Activated naive CD8-positive, alpha-beta T cell treated with anti-CD3 and anti-CD28 coated beads for 36 hours (primary cell): Measurements from ENCODE around the gene PDLIM5. TPM values are rescaled to one million over a fixed set of nuclear protein-coding genes. Genes with fewer than 3 reads are reported as not detected.
"Not testable (repeated sequence)": the region's sequence is repeated elsewhere in the genome, so short reads cannot be mapped to it uniquely, and the experiment has no call there.

Experiments
- DNase-seq: peaks from one replicate; pipeline ENCODE4 v3.0.0; 2021
- H3K27ac Mint-ChIP-seq: one replicate; pipeline ENCODE4 v1.8.0; 2022; ENCODE audit warnings: mild to moderate bottlenecking, moderate library complexity, mixed read lengths
- H3K27me3 Mint-ChIP-seq: one replicate; pipeline ENCODE4 v1.8.0; 2022; ENCODE audit warnings: mild to moderate bottlenecking, mixed read lengths
- H3K36me3 Mint-ChIP-seq: one replicate; pipeline ENCODE4 v1.8.0; 2021; ENCODE audit warnings: mild to moderate bottlenecking, mixed read lengths
- H3K4me1 Mint-ChIP-seq: one replicate; pipeline ENCODE4 v1.8.0; 2021; ENCODE audit warnings: mixed read lengths
- H3K4me3 Mint-ChIP-seq: one replicate; pipeline ENCODE4 v1.8.0; 2022; ENCODE audit warnings: mild to moderate bottlenecking, moderate library complexity, mixed read lengths
- H3K9me3 Mint-ChIP-seq: one replicate; pipeline ENCODE4 v1.8.0; 2022; ENCODE audit warnings: mixed read lengths
- total RNA-seq, 2 experiments: library from RNA; stranded (reverse); gene quantifications; one replicate each; pipeline ENCODE4 v1.2.3, GENCODE V29; 2021

Gene PDLIM5
- total RNA-seq, 2 experiments from 2014 or later, result 15.1 to 17.0 TPM

DNA sequence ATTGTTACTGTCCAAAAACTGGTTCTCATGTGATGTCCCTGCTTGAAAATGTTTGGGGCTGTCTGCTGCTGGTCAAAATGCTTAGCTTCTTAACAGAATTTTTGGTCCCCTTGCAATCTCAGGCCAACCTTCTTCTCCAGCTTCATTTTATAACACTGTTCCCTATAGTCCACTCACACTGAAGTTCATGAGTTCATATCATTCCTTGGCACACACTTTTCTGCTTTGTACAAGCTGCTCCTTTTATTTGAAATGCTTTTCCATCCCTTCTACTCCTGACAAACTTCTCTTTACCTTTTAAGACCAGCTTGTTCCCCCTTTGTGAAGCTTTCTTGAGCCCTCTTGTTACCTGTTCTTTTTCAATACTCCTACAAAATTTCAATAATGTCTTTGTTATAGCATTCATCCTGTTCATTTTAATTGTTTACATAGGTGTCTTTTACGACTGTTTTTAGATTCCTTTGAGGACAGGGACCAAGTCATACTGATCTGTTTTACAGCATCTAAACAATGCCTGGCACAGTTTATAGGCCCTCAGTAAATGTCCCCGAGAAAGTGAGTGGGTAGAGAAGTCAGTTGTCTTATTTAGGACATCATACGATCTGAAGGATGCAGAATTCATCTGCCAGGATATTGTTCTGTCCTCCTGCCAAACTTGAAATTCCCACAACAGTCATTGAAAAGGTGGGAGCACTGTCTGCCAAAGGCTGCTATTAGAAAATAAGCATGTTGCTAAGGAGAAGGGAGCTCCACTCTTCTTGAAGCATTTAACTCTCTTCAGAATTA is 171.6 kb downstream of the PDLIM5 start:
- DNase-seq, result no peak
- no peak overlapping the region for H3K4me3 Mint-ChIP-seq
- no peak overlapping the region for H3K27ac Mint-ChIP-seq
- no peaks in the 10 kb centered on the region for H3K27me3 Mint-ChIP-seq
- H3K9me3 Mint-ChIP-seq, result no peaks in the 10 kb centered on the region
- no peaks in the 10 kb centered on the region for H3K36me3 Mint-ChIP-seq
- no peaks in the 10 kb centered on the region for H3K4me1 Mint-ChIP-seq

- H3K36me3 Mint-ChIP-seq, result no peaks in the 10 kb centered on the region
- DNase-seq, result no peak
- H3K27ac Mint-ChIP-seq, result no peak overlapping the region
- no peaks in the 10 kb centered on the region for H3K27me3 Mint-ChIP-seq
- H3K4me3 Mint-ChIP-seq, result no peak overlapping the region
- H3K9me3 Mint-ChIP-seq, result no peaks in the 10 kb centered on the region
- no peaks in the 10 kb centered on the region for H3K4me1 Mint-ChIP-seq
These were observed 175.2 kb downstream of the PDLIM5 start for GRCh38 chr4:94626942-94627341.

DNA sequence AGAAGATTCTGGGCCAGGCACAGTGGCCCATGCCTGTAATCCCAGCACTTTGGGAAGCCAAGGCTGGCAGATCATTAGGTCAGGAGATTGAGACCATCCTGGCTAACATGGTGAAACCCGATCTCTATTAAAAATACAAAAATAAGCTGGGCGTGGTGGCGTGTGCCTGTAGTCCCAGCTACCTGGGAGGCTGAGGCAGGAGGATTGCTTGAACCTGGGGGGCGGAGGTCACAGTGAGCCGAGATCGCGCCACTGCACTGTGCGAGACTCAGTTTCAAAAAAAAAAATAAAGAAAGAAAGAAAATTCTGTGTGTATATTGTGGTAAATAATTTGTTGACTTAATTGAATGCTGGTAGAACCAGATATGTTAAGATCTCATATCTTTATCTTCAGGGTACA is 177.3 kb downstream of the PDLIM5 start:
- DNase-seq, H3K9me3 Mint-ChIP-seq, H3K4me3 Mint-ChIP-seq, H3K36me3 Mint-ChIP-seq, H3K4me1 Mint-ChIP-seq, H3K27ac Mint-ChIP-seq, H3K27me3 Mint-ChIP-seq: not testable (repeated sequence)

DNA sequence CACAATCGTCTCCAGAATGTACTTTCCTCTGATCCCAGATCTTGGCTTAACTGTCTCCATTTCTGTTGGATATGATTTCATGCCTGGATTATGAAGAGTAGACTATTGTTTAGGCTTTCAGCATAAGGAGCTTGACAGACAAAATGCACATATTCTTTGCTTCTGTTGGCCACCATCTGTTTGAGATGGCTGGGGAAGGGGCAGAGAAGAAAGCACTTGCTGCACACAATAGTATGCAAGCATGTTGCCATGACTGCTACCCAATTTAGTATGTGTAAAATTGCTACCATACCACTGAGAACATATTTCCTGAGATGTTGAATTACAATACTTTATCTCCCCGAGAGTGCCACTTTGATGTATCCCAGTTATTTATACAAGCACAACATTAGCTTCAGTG is 178.1 kb downstream of the PDLIM5 start:
- no peaks in the 10 kb centered on the region for H3K4me1 Mint-ChIP-seq

DNA sequence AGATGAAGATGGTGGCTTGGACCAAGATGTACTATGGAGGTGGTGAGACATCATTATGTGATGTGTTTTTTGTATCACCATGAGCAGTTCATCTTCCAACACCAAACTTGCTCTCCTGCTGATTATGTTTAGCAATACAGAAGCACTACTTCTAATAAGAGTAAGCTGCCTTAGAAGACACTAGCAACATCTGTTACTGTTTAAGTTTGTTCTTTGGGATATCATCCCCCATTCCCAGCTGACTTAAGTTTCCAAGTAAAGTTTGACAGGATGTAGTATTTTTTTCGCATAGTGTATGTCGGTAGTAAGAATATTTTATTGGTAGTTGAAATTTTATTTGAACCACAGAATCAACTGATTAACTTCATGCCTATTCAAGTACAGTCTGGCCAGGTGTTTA is 182.5 kb downstream of the PDLIM5 start:
- H3K4me1 Mint-ChIP-seq, result no peaks in the 10 kb centered on the region
- no peak for DNase-seq
- H3K4me3 Mint-ChIP-seq, result no peak overlapping the region
- H3K9me3 Mint-ChIP-seq, result no peaks in the 10 kb centered on the region
- no peaks in the 10 kb centered on the region for H3K27me3 Mint-ChIP-seq
- H3K36me3 Mint-ChIP-seq, result no peaks in the 10 kb centered on the region
- no peak overlapping the region for H3K27ac Mint-ChIP-seq

More for the DNA sequence above, 178.1 kb downstream of the PDLIM5 start:
- H3K4me3 Mint-ChIP-seq, result no peak overlapping the region
- H3K27ac Mint-ChIP-seq, result no peak overlapping the region
- no peaks in the 10 kb centered on the region for H3K36me3 Mint-ChIP-seq
- DNase-seq, result no peak
- no peaks in the 10 kb centered on the region for H3K9me3 Mint-ChIP-seq
- no peaks in the 10 kb centered on the region for H3K27me3 Mint-ChIP-seq

DNA sequence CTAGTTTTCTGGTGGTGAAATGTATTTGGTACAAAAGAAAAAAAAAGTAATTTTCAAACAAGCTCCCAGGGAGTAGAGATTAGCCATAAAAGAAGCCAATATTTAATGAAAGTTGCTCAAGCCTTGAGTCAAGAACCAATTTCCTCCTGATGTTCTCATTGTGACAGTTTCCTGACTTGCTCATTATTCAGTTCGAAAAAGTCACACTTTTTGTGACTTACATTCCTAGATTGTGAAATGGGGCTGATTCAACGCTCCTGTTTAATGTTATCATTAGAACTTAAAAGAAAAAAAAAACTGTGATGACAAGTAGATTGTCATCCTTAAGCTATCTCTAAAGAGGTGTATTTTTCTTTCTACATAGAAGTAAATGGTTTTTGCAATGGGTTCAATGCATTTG is 183.4 kb downstream of the PDLIM5 start:
- peaks cover 1% of the 10 kb centered on the region for H3K36me3 Mint-ChIP-seq
- no peaks in the 10 kb centered on the region for H3K4me1 Mint-ChIP-seq
- H3K27me3 Mint-ChIP-seq, result no peaks in the 10 kb centered on the region
- no peak overlapping the region for H3K4me3 Mint-ChIP-seq
- no peak overlapping the region for H3K27ac Mint-ChIP-seq
- H3K9me3 Mint-ChIP-seq, result no peaks in the 10 kb centered on the region
- no peak for DNase-seq

DNA sequence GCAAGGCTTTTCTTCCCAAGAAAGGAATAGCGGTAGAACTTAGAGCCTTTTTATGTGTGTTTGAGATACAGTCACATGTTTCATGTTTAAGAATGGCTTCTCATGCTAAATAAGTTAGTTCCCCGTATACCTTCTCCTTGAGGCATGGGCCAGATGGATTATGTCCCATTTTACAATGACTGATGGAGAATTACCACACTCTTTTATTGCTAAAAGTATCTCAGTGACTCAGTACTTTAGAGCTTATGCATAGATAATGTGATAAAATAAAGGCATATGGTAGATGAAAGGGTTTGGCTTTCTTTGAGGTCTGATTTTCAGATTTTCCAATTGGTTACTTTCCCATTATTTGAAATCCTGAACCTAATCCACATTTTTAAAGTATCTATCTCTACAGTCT is 184.3 kb downstream of the PDLIM5 start:
- Mint-ChIP-seq H3K4me3 (no peak overlapping the region), H3K27me3 (no peaks in the 10 kb centered on the region), H3K27ac (no peak overlapping the region), H3K36me3 (peaks cover 3% of the 10 kb centered on the region), H3K9me3 (no peaks in the 10 kb centered on the region), H3K4me1 (no peaks in the 10 kb centered on the region)
- no peak for DNase-seq

DNA sequence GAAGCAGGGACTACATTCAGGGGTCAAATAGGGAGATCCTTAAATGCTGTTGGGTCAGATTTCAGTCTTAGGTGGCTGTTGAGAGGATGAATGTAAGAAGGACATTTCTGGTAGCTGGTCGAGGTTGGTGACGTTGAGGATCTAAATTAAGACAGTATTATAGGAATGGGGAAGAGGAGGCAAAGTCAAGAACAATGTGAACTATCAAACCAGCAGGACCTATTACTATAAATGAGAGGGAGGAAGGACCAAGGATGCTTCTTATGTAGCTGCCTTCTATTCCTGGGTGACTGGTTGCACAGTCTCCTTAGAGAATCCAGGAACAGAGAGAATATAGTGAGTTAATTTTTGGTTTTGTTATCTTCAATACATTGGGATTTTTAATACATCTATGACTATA is 187.6 kb downstream of the PDLIM5 start:
- Mint-ChIP-seq H3K27ac (no peak overlapping the region), H3K4me3 (no peak overlapping the region), H3K27me3 (no peaks in the 10 kb centered on the region), H3K9me3 (no peaks in the 10 kb centered on the region), H3K36me3 (peaks cover 3% of the 10 kb centered on the region), H3K4me1 (no peaks in the 10 kb centered on the region)
- no peak for DNase-seq

DNA sequence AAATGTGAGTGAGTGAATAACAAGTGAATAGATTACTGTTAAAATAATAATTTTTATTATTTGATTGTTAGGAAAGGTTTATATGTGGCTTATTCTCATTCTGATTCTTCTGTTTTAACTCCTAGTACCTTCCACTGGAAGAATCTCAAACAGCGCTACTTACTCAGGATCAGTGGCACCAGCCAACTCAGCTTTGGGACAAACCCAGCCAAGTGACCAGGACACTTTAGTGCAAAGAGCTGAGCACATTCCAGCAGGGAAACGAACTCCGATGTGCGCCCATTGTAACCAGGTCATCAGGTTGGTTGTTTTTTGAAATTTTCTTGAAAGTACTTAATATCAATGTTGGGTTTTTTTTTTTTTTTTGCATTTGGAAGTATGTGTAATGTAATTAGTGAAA is 188.4 kb downstream of the PDLIM5 start:
- H3K9me3 Mint-ChIP-seq, result no peaks in the 10 kb centered on the region
- H3K4me3 Mint-ChIP-seq, result no peak overlapping the region
- H3K27me3 Mint-ChIP-seq, result no peaks in the 10 kb centered on the region
- DNase-seq, result no peak
- no peaks in the 10 kb centered on the region for H3K4me1 Mint-ChIP-seq
- H3K36me3 Mint-ChIP-seq, result peaks cover 3% of the 10 kb centered on the region
- H3K27ac Mint-ChIP-seq, result no peak overlapping the region

DNA sequence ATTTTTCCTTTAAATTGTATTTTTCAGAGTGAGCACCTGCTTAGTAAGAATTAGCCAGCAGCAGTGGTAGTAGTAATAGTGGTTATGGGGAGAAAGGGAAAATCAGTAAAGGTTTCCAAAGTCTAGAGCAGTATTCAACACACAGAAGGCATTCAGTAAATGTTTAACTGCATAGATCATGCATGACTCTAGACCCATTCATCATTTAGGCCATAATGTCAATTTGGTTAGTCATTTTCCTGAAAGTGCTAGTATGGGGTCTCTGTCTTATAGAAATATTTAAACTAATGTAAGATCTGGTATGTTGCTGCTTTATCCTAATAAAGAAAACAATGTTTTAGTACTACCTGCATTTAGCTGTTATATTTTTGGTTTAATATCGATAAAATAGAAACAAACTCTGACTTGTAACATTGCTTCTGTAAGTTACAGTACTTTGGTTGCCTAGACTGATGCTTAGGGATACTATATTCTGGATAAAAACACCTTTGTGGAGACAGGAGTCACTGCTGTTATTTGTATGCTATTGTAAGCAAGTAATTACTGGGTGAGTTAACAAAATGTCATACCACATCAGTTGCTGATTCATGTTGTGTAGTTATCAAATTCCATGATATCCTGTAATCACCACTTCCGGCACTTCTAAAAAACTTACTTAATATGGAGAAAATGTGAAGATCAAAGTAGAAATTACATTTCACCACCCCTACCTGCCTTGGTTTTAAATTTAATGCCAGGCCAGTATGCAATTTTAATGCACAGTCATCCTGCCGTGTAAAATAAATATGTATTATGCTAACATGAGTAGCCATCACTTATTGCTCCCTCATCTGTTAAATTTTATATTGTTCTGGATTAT is 190.2 kb downstream of the PDLIM5 start:
- no peak overlapping the region for H3K27ac Mint-ChIP-seq
- H3K9me3 Mint-ChIP-seq, result no peaks in the 10 kb centered on the region
- no peak overlapping the region for H3K4me3 Mint-ChIP-seq
- H3K4me1 Mint-ChIP-seq, result no peaks in the 10 kb centered on the region
- H3K27me3 Mint-ChIP-seq, result no peaks in the 10 kb centered on the region
- H3K36me3 Mint-ChIP-seq, result peaks cover 8% of the 10 kb centered on the region
- no peak for DNase-seq

DNA sequence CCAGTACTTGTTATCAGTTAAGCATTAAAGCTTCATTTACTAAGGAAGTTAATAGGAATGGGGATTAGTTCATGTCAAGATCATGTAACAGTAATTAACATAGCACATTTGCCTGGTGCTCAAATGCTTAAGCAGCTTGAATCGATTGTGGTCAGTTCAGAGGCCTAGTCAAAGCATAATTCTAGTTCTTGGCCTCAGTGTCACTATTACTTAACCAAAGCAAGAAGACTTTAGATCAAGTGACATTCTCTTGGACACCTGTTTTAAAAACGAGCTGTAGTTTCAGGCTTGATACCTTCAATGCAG is 190.8 kb downstream of the PDLIM5 start:
- H3K27me3 Mint-ChIP-seq, result no peaks in the 10 kb centered on the region
- H3K36me3 Mint-ChIP-seq, result peaks cover 8% of the 10 kb centered on the region
- H3K27ac Mint-ChIP-seq, result no peak overlapping the region
- no peak for DNase-seq
- no peaks in the 10 kb centered on the region for H3K4me1 Mint-ChIP-seq
- H3K4me3 Mint-ChIP-seq, result no peak overlapping the region
- H3K9me3 Mint-ChIP-seq, result no peaks in the 10 kb centered on the region

- Mint-ChIP-seq H3K27me3 (no peaks in the 10 kb centered on the region), H3K4me1 (no peaks in the 10 kb centered on the region)
These were observed 197.0 kb downstream of the PDLIM5 start for GRCh38 chr4:94648699-94649098.

DNA sequence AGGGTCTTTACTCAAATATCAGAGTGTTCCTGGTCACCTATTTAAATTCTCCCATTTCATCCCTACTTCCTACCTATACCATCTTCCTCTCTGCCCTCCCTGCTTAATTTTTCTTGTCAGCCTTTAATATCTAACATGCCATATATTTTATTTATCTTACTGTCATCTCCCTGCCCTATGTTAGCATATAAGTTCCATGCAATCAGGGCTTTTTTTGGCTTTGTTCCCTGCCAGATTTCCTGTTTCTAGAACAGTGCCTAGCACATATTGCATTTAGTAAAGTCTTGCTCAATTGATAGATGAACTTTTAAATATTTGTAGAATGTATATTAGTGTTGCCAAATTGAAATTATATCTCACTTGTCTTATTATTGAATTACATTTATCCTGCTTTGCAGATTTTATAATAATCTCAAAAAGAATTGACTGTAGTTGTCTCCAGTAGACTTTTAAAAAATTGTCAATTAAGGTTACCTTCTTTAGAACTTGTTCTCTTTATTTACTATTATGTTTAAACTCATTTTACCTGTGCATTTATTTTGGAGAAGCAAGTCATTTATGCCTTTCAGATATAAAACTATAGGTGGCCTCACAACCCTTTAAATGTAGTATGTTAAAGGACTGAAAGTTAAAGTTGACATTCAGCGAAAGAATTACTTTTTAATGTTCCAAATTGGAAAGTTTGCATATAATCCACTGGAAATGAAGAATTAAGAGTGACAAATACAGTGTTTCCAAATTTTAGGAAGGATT is 197.8 kb downstream of the PDLIM5 start:
- DNase-seq, result no peak
- Mint-ChIP-seq H3K9me3 (no peaks in the 10 kb centered on the region), H3K27me3 (no peaks in the 10 kb centered on the region), H3K36me3 (peaks cover 5% of the 10 kb centered on the region), H3K4me1 (no peaks in the 10 kb centered on the region), H3K27ac (no peak overlapping the region), H3K4me3 (no peak overlapping the region)

More at GRCh38 chr4:94648699-94649098, 197.0 kb downstream of the PDLIM5 start:
- H3K36me3 Mint-ChIP-seq, result peaks cover 5% of the 10 kb centered on the region
- no peak for DNase-seq
- H3K27ac Mint-ChIP-seq, result no peak overlapping the region
- no peaks in the 10 kb centered on the region for H3K9me3 Mint-ChIP-seq
- no peak overlapping the region for H3K4me3 Mint-ChIP-seq

DNA sequence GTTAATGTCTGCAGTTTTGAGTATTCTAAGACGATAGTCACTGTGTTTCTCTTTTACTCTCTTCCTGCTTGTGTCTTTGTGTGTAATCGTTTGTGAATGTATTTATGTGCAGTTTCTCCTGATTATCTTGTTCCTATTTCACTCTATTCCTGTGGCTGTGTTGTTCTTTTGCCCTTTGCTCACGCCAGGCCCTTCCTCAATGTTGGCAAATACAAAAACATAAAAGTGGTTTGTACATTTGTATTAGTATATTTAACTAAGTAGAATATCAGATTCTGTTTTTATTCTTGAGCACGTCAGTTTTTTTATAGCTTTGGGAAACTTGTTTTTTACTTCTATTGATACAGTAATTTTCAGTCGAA is 198.4 kb downstream of the PDLIM5 start:
- no peaks in the 10 kb centered on the region for H3K27me3 Mint-ChIP-seq
- no peak overlapping the region for H3K4me3 Mint-ChIP-seq
- no peak for DNase-seq
- no peak overlapping the region for H3K27ac Mint-ChIP-seq
- no peaks in the 10 kb centered on the region for H3K4me1 Mint-ChIP-seq
- peaks cover 5% of the 10 kb centered on the region for H3K36me3 Mint-ChIP-seq
- H3K9me3 Mint-ChIP-seq, result no peaks in the 10 kb centered on the region

DNA sequence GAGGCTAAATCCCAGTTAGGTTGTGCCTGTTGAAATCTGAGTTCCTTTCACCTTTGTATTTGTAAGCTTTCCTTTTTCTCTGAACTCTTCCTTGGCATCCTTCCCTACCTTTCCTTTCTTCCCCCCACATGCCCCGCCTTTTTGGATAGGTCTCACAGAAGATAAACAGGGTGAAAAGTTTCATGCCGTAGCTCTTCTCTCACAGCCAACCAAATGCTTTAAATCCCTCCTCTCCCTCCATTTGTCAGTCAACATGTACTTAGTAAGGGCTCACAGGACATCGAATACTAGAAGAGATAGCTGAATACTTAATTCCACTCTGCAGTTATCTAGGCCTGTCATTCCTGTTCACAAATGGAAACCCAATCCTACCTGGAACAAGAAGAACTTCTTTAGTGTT is 198.9 kb downstream of the PDLIM5 start:
- no peak for DNase-seq
- Mint-ChIP-seq H3K36me3 (peaks cover 5% of the 10 kb centered on the region), H3K4me3 (no peak overlapping the region), H3K4me1 (no peaks in the 10 kb centered on the region), H3K27me3 (no peaks in the 10 kb centered on the region), H3K27ac (no peak overlapping the region), H3K9me3 (no peaks in the 10 kb centered on the region)
